GM18498 (cell line): ENCODE results near the gene KIF5C.
A peak's percentile ranks its signal among the peaks of the same experiment; 100 is the strongest.
"Not testable (repeated sequence)": the region's sequence is repeated elsewhere in the genome, so short reads cannot be mapped to it uniquely, and the experiment has no call there.

Experiments used
- ATAC-seq: cut with Tn5 transposase; IDR thresholded peaks from one replicate; pipeline ENCODE4 v1.9.1; 2021; ENCODE audit warnings: mild to moderate bottlenecking, moderate library complexity; ENCODE audit not compliant: unreplicated experiment

KIF5C gene

GRCh38 chr2:148959745-148960144 is 84.7 kb downstream of the KIF5C start:
- ATAC-seq: no peak

DNA sequence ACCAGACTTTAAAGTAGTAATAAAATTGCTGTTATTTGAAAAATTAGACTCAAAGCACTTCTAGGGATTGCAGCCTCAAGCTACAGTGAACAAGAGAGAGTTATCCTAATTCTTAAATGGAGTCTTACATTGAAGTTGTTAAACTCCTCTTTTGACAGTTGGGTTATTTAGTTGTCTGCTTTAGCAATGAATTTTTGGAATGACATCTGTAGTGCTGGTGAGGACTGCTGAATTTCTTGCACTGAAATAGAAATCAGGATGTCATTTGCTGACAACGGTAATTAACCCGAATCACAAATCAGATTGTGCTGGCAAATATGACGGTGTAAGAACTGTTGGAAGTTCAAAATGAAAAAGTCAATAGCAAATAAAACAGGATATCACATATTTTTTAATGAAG is 85.5 kb downstream of the KIF5C start:
- no peak for ATAC-seq

DNA sequence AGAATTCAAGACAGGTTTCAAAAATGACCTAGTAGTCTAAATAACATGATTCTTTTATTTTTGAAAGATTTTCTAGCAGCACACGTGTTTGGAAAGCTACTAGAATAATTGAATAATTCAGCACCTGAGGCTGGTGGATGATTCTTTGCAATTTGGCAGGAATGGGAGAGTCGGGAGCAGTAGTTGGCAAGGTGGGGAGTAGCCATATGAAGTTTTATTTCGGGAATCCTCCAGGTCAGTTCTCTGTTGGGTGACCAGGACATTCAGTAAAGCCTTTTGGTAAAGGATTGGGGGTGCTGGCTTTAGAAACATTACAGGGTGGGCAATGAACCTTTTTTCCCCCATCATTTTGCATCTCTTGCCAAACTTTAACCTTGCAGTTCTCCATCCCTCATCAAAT is 88.4 kb downstream of the KIF5C start:
- no peak for ATAC-seq

- peak; percentile 82 for ATAC-seq
These were observed 90.8 kb downstream of the KIF5C start for GRCh38 chr2:148965623-148966437.

GRCh38 chr2:148966438-148966758 is 91.4 kb downstream of the KIF5C start:
- peak; percentile 9 for ATAC-seq

- no peak for ATAC-seq
These were observed 92.0 kb downstream of the KIF5C start for GRCh38 chr2:148967056-148967455.

DNA sequence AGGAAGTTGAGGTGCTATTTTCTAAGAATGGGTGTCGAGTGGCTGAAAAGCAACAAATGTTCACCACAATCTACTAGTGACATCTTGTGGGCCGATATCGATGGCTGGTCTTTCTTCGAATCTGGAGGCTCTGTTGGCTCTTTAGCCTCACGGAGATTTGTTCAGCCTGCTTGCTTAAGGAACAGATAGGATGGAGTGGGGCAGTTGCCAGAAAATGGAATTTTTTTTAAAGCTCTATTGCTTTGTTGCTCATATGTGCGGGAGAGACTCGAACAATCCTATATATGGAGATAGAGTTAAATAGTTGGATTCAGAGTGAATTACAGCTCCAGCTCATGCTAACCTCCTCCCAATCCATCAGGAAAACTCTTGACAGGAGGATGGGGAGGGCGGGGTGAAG is 92.6 kb downstream of the KIF5C start:
- ATAC-seq: no peak

GRCh38 chr2:148968301-148968700 is 93.3 kb downstream of the KIF5C start:
- ATAC-seq: no peak

- ATAC-seq: no peak
These were observed 93.8 kb downstream of the KIF5C start for GRCh38 chr2:148968776-148969319.

DNA sequence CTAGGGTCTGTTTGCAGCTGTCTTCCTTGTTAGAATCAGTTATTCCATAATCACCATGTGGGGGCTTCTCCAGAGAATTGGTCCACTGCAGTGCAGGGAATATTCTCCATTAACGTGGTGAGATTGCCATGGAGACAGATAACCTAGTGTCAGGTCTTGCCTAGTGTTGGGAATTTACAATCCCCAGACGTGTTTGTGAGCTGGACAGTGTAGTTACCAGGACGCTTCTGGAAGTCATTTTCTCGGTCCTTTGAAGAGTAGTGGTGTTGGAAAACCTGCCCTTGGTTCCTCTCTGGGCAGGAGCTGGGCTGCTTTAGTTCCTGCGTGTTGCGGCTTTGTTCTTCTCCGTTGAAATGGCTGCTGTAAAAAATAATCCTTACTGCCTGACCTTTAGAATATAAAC is 94.6 kb downstream of the KIF5C start:
- no peak for ATAC-seq

DNA sequence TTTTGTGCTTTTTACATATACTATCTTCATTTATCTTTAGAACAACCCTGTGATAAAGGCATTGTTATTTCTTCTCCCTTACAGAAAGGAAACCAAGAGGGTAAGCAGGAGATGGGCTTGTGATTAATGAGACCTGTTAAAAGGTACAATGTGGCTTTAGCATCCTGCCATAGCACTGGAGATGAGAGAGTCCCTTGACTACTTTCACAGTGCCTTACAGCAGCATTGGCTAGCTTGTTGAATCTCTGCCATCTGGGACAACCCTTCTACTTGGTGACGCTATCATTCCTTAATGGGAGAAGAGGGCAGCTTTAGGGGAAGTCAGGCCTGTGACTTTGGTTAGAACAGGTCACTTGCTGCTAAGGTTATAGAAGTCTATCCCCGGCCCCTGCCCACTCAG is 95.4 kb downstream of the KIF5C start:
- ATAC-seq: no peak

DNA sequence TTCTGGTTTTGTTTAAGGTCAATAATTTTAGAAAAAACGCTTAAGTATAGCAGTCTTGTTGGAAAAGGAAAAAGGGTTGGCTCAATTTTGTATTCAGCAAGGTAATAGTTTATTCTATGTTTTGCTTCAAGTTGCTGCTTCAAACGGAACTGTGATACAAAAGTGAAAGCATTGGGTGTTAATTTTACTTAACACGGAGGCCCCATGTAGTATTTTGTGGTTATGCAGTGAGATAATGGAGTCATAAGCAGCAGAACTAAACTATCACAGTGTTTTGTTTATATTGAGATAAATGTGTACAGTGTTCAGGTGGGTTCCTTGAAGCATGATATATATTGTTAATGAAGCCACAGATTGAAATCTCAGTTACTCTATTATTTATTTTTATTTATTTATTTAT is 96.5 kb downstream of the KIF5C start:
- ATAC-seq: peak; percentile 94

DNA sequence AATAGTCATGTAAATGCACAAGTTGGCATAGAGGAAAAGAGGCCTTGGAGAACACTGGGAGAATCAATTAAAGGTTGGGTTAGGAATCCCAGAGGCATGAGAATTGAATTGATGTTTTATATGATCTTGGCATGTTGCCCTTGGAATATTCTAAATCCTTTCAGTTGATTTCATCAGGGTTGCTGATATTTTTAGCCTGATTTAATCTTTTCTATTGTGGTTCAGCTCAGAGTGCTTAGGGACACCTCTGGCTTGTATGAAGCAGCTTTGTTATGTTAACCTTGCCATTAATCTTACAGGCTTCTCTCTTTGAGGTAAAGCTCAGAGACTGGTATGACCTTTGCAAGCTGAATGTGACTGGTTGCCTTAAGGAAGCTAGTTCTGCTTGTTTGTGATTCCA is 99.1 kb downstream of the KIF5C start:
- ATAC-seq: no peak

GRCh38 chr2:148978026-148978685 is 103.1 kb downstream of the KIF5C start:
- ATAC-seq: no peak

DNA sequence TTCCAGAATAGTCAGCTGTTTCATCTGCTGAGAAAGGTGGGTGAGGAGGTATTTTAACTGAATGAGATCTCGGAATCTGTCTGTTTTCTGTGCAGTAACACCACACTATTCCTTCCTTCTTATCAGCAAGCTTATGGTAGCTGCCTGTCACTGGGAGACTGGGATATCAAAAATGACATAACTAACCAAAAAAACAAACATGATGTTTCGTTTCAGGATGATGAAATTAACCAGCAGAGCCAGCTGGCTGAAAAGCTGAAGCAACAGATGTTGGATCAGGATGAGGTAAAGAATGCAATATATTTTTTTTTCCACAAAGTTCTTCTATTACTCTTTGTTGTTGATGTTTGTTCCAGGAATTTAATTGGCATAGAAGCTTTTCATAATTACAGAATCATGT is 103.7 kb downstream of the KIF5C start:
- no peak for ATAC-seq

- no peak for ATAC-seq
These were observed 104.3 kb downstream of the KIF5C start for GRCh38 chr2:148979164-148979918.

DNA sequence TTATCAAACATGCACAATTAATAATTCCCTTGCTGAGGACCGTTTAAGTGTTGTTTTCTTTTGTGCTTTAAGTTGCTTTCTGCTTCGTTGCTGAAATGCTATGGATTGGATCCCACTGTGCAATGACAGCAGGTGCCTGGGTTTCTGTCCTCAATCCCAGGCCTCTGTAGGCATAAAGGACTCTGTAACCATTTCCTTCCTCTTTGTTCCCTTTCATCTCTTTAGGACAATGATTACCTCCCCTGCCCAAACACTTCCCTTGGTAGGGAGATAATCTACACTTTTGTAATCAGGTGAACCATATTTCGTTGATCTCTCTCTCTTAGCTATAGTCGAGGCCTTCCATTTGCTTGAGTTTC is 104.9 kb downstream of the KIF5C start:
- ATAC-seq: no peak

- ATAC-seq: not testable (repeated sequence)
These were observed 105.5 kb downstream of the KIF5C start for GRCh38 chr2:148980496-148980895.

GRCh38 chr2:148981324-148981723 is 106.3 kb downstream of the KIF5C start:
- ATAC-seq: no peak

- ATAC-seq: no peak
These were observed 106.8 kb downstream of the KIF5C start for GRCh38 chr2:148981781-148982180.

GRCh38 chr2:148982282-148982681 is 107.3 kb downstream of the KIF5C start:
- ATAC-seq: no peak

DNA sequence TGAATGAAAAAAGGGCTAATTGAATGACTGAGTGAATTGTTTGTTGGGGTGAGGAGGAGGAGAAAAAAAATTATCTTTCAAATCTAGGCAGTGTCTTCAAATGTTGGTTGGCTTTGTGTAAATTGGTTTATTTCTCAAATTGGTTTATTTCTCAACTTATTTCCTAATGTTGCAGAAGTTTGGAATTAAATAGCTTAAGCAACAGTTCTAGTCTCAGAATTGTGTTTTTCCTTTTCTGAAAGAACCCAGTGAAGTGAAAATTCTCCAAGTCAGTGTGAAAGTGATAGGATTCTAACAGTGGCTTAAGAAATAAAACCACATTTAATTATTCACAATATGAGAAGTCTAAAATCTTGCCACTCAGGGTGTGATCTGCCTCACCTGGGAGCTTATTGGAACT is 108.9 kb downstream of the KIF5C start:
- no peak for ATAC-seq
